Measurements from ENCODE around the gene PTPRG. TPM values are rescaled to one million over a fixed set of nuclear protein-coding genes. Genes with fewer than 3 reads are reported as not detected.

The PTPRG gene
- total RNA-seq, 1 experiment from 2014 or later: 0.74 TPM

DNA sequence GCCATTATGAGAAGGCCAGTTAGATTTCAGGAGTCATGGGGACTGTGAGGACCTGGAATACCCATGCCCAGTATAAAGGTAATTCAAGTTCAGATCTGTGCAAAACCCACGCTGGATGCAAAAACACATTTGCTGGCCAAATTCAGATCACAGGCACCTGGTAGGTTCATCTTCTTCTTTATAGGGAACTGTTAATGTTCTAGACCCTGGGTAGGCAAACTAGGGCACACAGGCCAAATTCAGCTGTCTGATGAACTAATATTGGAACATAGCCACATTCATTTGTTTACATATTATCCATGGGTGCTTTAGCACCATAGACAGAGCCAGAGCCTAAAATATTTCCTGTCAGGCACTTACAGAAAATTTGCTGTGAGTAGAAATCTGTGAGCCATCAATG lies 241.4 kb downstream of the PTPRG start:
- Histone ChIP-seq H3K36me3 (ENCODE audit: control insufficient read depth, insufficient read depth, low read length) (no peaks in the 10 kb centered on the region), H3K27ac (ENCODE audit: low read length) (no peak overlapping the region), H3K27me3 (ENCODE audit: control insufficient read depth, insufficient read depth, low read length) (no peaks in the 10 kb centered on the region), H3K4me3 (ENCODE audit: low read depth in 2 of 2, low read length in 2 of 2) (no peak overlapping the region), H3K4me1 (ENCODE audit: control insufficient read depth, insufficient read depth, low read length) (no peaks in the 10 kb centered on the region), H3K9me3 (ENCODE audit: control insufficient read depth, insufficient read depth, low read depth, low read length) (no peaks in the 10 kb centered on the region)
- in situ Hi-C loops (cut with HindIII; ENCODE audit: low pct_unique_long_range_greater_than_20kb, low sequenced_read_pairs): no loop called here
- BruUV-seq (replicated peaks): no TSS peak
- intact Hi-C loops (cut with micrococcal nuclease; ENCODE audit: unreplicated experiment): no loop called here
- no peak for ATAC-seq
- ChIA-PET POLR2A (no interaction called here), CTCF (no interaction called here)
- no peak for TF ChIP-seq SIN3A (IDR thresholded peaks at IDR 0.05; ENCODE audit: borderline replicate concordance, insufficient read depth, low read depth, low read length)
- no peak for DNase-seq (ENCODE audit: low read depth, low spot score)

DNA sequence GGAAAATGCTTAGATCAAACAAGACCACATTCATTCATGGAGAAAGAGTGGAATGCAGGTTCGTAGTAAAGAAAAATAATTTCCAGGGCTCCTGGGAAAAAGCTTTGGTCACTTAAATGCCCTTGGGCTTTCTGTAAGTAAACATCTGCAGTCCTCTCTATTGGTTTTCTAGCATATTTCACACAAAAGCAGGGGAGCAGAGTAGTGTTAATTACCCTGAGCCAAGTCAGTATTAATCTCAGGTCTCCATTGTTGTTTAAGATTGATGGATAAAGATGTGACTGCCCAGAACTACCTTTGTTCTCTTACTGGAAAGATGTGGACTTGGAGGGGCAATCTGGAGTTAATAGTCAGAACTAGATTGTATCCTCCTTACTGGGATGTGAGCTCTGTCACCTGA lies 242.6 kb downstream of the PTPRG start:
- H3K9me3 ChIP-seq (ENCODE audit: control insufficient read depth, insufficient read depth, low read depth, low read length): no peaks in the 10 kb centered on the region
- CTCF ChIA-PET: no interaction called here
- no peaks in the 10 kb centered on the region for H3K4me1 ChIP-seq (ENCODE audit: control insufficient read depth, insufficient read depth, low read length)
- H3K36me3 ChIP-seq (ENCODE audit: control insufficient read depth, insufficient read depth, low read length): no peaks in the 10 kb centered on the region
- no peak for DNase-seq (ENCODE audit: low read depth, low spot score)
- H3K27me3 ChIP-seq (ENCODE audit: control insufficient read depth, insufficient read depth, low read length): no peaks in the 10 kb centered on the region
- no peak for ATAC-seq
- no peak overlapping the region for H3K27ac ChIP-seq (ENCODE audit: low read length)
- no TSS peak for BruUV-seq (replicated peaks)
- POLR2A ChIA-PET: no interaction called here
- intact Hi-C loops (cut with micrococcal nuclease; ENCODE audit: unreplicated experiment): no loop called here
- TF ChIP-seq TCF7L2 (IDR thresholded peaks at IDR 0.05; ENCODE audit: low read depth, low read length): no peak
- TF ChIP-seq, protein P1, sequence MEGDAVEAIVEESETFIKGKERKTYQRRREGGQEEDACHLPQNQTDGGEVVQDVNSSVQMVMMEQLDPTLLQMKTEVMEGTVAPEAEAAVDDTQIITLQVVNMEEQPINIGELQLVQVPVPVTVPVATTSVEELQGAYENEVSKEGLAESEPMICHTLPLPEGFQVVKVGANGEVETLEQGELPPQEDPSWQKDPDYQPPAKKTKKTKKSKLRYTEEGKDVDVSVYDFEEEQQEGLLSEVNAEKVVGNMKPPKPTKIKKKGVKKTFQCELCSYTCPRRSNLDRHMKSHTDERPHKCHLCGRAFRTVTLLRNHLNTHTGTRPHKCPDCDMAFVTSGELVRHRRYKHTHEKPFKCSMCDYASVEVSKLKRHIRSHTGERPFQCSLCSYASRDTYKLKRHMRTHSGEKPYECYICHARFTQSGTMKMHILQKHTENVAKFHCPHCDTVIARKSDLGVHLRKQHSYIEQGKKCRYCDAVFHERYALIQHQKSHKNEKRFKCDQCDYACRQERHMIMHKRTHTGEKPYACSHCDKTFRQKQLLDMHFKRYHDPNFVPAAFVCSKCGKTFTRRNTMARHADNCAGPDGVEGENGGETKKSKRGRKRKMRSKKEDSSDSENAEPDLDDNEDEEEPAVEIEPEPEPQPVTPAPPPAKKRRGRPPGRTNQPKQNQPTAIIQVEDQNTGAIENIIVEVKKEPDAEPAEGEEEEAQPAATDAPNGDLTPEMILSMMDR (IDR thresholded peaks at IDR 0.05): no peak
- no peak for TF ChIP-seq SIN3A (IDR thresholded peaks at IDR 0.05; ENCODE audit: borderline replicate concordance, insufficient read depth, low read depth, low read length)
- TF ChIP-seq, protein P2, sequence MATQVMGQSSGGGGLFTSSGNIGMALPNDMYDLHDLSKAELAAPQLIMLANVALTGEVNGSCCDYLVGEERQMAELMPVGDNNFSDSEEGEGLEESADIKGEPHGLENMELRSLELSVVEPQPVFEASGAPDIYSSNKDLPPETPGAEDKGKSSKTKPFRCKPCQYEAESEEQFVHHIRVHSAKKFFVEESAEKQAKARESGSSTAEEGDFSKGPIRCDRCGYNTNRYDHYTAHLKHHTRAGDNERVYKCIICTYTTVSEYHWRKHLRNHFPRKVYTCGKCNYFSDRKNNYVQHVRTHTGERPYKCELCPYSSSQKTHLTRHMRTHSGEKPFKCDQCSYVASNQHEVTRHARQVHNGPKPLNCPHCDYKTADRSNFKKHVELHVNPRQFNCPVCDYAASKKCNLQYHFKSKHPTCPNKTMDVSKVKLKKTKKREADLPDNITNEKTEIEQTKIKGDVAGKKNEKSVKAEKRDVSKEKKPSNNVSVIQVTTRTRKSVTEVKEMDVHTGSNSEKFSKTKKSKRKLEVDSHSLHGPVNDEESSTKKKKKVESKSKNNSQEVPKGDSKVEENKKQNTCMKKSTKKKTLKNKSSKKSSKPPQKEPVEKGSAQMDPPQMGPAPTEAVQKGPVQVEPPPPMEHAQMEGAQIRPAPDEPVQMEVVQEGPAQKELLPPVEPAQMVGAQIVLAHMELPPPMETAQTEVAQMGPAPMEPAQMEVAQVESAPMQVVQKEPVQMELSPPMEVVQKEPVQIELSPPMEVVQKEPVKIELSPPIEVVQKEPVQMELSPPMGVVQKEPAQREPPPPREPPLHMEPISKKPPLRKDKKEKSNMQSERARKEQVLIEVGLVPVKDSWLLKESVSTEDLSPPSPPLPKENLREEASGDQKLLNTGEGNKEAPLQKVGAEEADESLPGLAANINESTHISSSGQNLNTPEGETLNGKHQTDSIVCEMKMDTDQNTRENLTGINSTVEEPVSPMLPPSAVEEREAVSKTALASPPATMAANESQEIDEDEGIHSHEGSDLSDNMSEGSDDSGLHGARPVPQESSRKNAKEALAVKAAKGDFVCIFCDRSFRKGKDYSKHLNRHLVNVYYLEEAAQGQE (IDR thresholded peaks at IDR 0.05; ENCODE audit: insufficient read depth in 1 of 2, low read depth in 2 of 2, low read length in 1 of 2): no peak
- no peak for TF ChIP-seq POLR2AphosphoS5 (IDR thresholded peaks at IDR 0.05; ENCODE audit: low read depth, low read length)
- no peak overlapping the region for H3K4me3 ChIP-seq (ENCODE audit: low read depth in 2 of 2, low read length in 2 of 2)
- in situ Hi-C loops (cut with HindIII; ENCODE audit: low pct_unique_long_range_greater_than_20kb, low sequenced_read_pairs): no loop called here

DNA sequence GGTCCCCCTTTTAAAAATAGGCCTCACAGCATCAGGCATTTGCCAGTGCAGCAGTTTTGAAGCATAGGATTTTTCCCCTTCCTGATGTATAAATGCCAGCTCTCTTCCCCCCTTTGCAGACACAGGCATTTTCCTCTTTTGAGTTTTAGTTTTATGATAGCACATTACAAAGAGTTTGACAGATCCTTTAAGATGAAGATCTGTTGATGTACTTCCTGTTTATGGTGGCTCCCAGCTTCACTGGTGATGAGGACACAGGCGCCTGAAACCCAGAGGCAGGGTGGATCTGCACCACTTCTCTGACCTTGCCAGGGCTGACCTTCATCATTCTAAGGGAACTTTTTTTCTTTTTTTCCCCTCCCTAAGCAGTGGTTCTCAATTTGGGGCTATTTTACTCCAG lies 243.4 kb downstream of the PTPRG start:
- Histone ChIP-seq H3K27me3 (ENCODE audit: control insufficient read depth, insufficient read depth, low read length) (no peaks in the 10 kb centered on the region), H3K36me3 (ENCODE audit: control insufficient read depth, insufficient read depth, low read length) (no peaks in the 10 kb centered on the region), H3K27ac (ENCODE audit: low read length) (no peak overlapping the region), H3K4me3 (ENCODE audit: low read depth in 2 of 2, low read length in 2 of 2) (no peak overlapping the region), H3K4me1 (ENCODE audit: control insufficient read depth, insufficient read depth, low read length) (no peaks in the 10 kb centered on the region), H3K9me3 (ENCODE audit: control insufficient read depth, insufficient read depth, low read depth, low read length) (no peaks in the 10 kb centered on the region)
- no TSS peak for BruUV-seq (replicated peaks)
- ATAC-seq (no peak), DNase-seq (ENCODE audit: low read depth, low spot score) (no peak)
- intact Hi-C loops (cut with micrococcal nuclease; ENCODE audit: unreplicated experiment) (no loop called here), in situ Hi-C loops (cut with HindIII; ENCODE audit: low pct_unique_long_range_greater_than_20kb, low sequenced_read_pairs) (no loop called here)
- CTCF ChIA-PET: no interaction called here
- POLR2A ChIA-PET: no interaction called here
- TF ChIP-seq, protein P2 (IDR thresholded peaks at IDR 0.05; ENCODE audit: insufficient read depth in 1 of 2, low read depth in 2 of 2, low read length in 1 of 2): no peak

Data from Panc1 (cell line).